Mesodermal cell (in vitro differentiated cells): ENCODE data around the gene ATXN1.

Source experiments
- H3K27ac ChIP-seq: 2 replicates; pipeline ENCODE4 v1.7.0; 2013; ENCODE audit warnings: mild to moderate bottlenecking, low read depth, low read length, moderate library complexity; ENCODE audit not compliant: severe bottlenecking
- H3K36me3 ChIP-seq: 2 replicates; pipeline ENCODE4 v1.7.1; 2013; ENCODE audit warnings: mild to moderate bottlenecking, low read length, moderate library complexity; ENCODE audit not compliant: control insufficient read depth, insufficient read depth
- H3K4me1 ChIP-seq: one replicate; pipeline ENCODE4 v1.7.1; 2013; ENCODE audit warnings: mild to moderate bottlenecking, low read length; ENCODE audit not compliant: insufficient read depth, control insufficient read depth, poor library complexity, severe bottlenecking
- H3K4me3 ChIP-seq: 2 replicates; pipeline ENCODE4 v1.7.0; 2013; ENCODE audit warnings: low read length, control low read depth, mild to moderate bottlenecking; ENCODE audit not compliant: insufficient read depth, poor library complexity, severe bottlenecking; ENCODE audit errors: extremely low read depth
- H3K9me3 ChIP-seq: 2 replicates; pipeline ENCODE4 v1.7.1; 2013; ENCODE audit warnings: mild to moderate bottlenecking, low read length, moderate library complexity; ENCODE audit not compliant: control insufficient read depth
- WGBS, 2 experiments: methylation state at CpG; one replicate each; pipeline ENCODE4 v1.1.5; 2013; ENCODE audit warnings: missing lambda C conversion rate in 2 of 2; ENCODE audit not compliant: insufficient coverage in 2 of 2; 5-methylcytosine and 5-hydroxymethylcytosine counted together

The ATXN1 gene

GRCh38 chr6:16681260-16681873, 79.9 kb downstream of the ATXN1 start:
- H3K9me3 ChIP-seq, result no peaks in the 10 kb centered on the region
- H3K4me3 ChIP-seq, result no peak overlapping the region
- WGBS, 2 experiments, result 87 to 95% methylated on average over 6 to 8 of the region's 8 CpGs
- peaks cover 27% of the 10 kb centered on the region for H3K4me1 ChIP-seq
- H3K36me3 ChIP-seq, result no peaks in the 10 kb centered on the region
- H3K27ac ChIP-seq, result no peak overlapping the region

GRCh38 chr6:16679050-16679449, 82.2 kb downstream of the ATXN1 start:
- Histone ChIP-seq H3K9me3 (no peaks in the 10 kb centered on the region), H3K36me3 (no peaks in the 10 kb centered on the region), H3K27ac (no peak overlapping the region), H3K4me1 (peaks cover 30% of the 10 kb centered on the region), H3K4me3 (no peak overlapping the region)
- WGBS, 2 experiments, result 86 to 100% methylated on average over 1 of the region's 1 CpG

GRCh38 chr6:16677458-16677857, 83.8 kb downstream of the ATXN1 start:
- Histone ChIP-seq H3K27ac (peak overlapping the region; percentile 77), H3K4me1 (peaks cover 27% of the 10 kb centered on the region), H3K36me3 (no peaks in the 10 kb centered on the region), H3K4me3 (no peak overlapping the region), H3K9me3 (no peaks in the 10 kb centered on the region)
- no CpG with 5 or more reads among the region's 2 CpGs for WGBS, 2 experiments

GRCh38 chr6:16676978-16677377, 84.3 kb downstream of the ATXN1 start:
- H3K4me3 ChIP-seq, result no peak overlapping the region
- WGBS, 2 experiments, result 80% methylated on average over 1 of the region's 6 CpGs; no CpG with 5 or more reads in 1 of the 2 experiments

GRCh38 chr6:16676376-16676775, 84.9 kb downstream of the ATXN1 start:
- no peak overlapping the region for H3K4me3 ChIP-seq
- no peaks in the 10 kb centered on the region for H3K9me3 ChIP-seq
- no CpG with 5 or more reads among the region's 2 CpGs for WGBS, 2 experiments
- H3K4me1 ChIP-seq, result peaks cover 24% of the 10 kb centered on the region
- no peaks in the 10 kb centered on the region for H3K36me3 ChIP-seq
- H3K27ac ChIP-seq, result peak overlapping the region; percentile 77

More at GRCh38 chr6:16676978-16677377, 84.3 kb downstream of the ATXN1 start:
- H3K27ac ChIP-seq, result peak overlapping the region; percentile 77
- H3K4me1 ChIP-seq, result peaks cover 27% of the 10 kb centered on the region
- H3K9me3 ChIP-seq, result no peaks in the 10 kb centered on the region
- no peaks in the 10 kb centered on the region for H3K36me3 ChIP-seq

GRCh38 chr6:16674801-16675392, 86.4 kb downstream of the ATXN1 start:
- Histone ChIP-seq H3K4me1 (peaks cover 31% of the 10 kb centered on the region), H3K36me3 (no peaks in the 10 kb centered on the region), H3K27ac (peak overlapping the region; percentile 79), H3K4me3 (no peak overlapping the region), H3K9me3 (no peaks in the 10 kb centered on the region)
- WGBS, 2 experiments, result 81 to 86% methylated on average over 4 of the region's 4 CpGs

- H3K4me3 ChIP-seq, result no peak overlapping the region
- H3K27ac ChIP-seq, result no peak overlapping the region
- no peaks in the 10 kb centered on the region for H3K36me3 ChIP-seq
- H3K9me3 ChIP-seq, result no peaks in the 10 kb centered on the region
- H3K4me1 ChIP-seq, result peaks cover 33% of the 10 kb centered on the region
- 89 to 94% methylated on average over 4 to 6 of the region's 9 CpGs for WGBS, 2 experiments
Measured at GRCh38 chr6:16673011-16673797, 88.1 kb downstream of the ATXN1 start.

GRCh38 chr6:16671302-16672289, 89.7 kb downstream of the ATXN1 start:
- 75 to 83% methylated on average over 2 to 3 of the region's 6 CpGs for WGBS, 2 experiments
- Histone ChIP-seq H3K36me3 (peaks cover 2% of the 10 kb centered on the region), H3K4me1 (peaks cover 25% of the 10 kb centered on the region), H3K4me3 (no peak overlapping the region), H3K27ac (no peak overlapping the region), H3K9me3 (no peaks in the 10 kb centered on the region)

- Histone ChIP-seq H3K4me3 (no peak overlapping the region), H3K27ac (peak overlapping the region; percentile 26), H3K4me1 (peaks cover 24% of the 10 kb centered on the region), H3K36me3 (peaks cover 2% of the 10 kb centered on the region), H3K9me3 (no peaks in the 10 kb centered on the region)
- WGBS, 2 experiments, result no CpG with 5 or more reads among the region's 2 CpGs
Measured at GRCh38 chr6:16670617-16671051, 90.6 kb downstream of the ATXN1 start.

- H3K27ac ChIP-seq, result peak overlapping the region; percentile 26
- peaks cover 2% of the 10 kb centered on the region for H3K36me3 ChIP-seq
Measured at GRCh38 chr6:16670183-16670582, 91.1 kb downstream of the ATXN1 start.

More at GRCh38 chr6:16670183-16670582, 91.1 kb downstream of the ATXN1 start:
- H3K9me3 ChIP-seq, result no peaks in the 10 kb centered on the region
- H3K4me1 ChIP-seq, result peaks cover 19% of the 10 kb centered on the region
- no peak overlapping the region for H3K4me3 ChIP-seq
- WGBS, 2 experiments, result 79 to 86% methylated on average over 1 to 3 of the region's 4 CpGs
